Measurements from ENCODE around the gene SH3RF3.

GRCh38 chr2:109261906-109262631 lies 133.1 kb downstream of the SH3RF3 start:
- TF ChIP-seq PKNOX1 (IDR thresholded peaks at IDR 0.05) (no peak), KLF5 (IDR thresholded peaks at IDR 0.05; ENCODE audit: partially characterized antibody) (no peak), POLR2AphosphoS5 (IDR thresholded peaks at IDR 0.05; ENCODE audit: low read length) (no peak), CTCF (IDR thresholded peaks at IDR 0.05 in 2 of 3, conservative IDR thresholded peaks at IDR 0.05 in 1 of 3; ENCODE audit: control insufficient read depth in 2 of 3, extremely low read depth in 1 of 3, insufficient read depth in 1 of 3, low read depth in 3 of 3, low read length in 3 of 3) (no peak)

All from GM12878 (cell line).